ENCODE results near the gene TCEAL1.
A peak's percentile ranks its signal among the peaks of the same experiment; 100 is the strongest.

The TCEAL1 gene

DNA sequence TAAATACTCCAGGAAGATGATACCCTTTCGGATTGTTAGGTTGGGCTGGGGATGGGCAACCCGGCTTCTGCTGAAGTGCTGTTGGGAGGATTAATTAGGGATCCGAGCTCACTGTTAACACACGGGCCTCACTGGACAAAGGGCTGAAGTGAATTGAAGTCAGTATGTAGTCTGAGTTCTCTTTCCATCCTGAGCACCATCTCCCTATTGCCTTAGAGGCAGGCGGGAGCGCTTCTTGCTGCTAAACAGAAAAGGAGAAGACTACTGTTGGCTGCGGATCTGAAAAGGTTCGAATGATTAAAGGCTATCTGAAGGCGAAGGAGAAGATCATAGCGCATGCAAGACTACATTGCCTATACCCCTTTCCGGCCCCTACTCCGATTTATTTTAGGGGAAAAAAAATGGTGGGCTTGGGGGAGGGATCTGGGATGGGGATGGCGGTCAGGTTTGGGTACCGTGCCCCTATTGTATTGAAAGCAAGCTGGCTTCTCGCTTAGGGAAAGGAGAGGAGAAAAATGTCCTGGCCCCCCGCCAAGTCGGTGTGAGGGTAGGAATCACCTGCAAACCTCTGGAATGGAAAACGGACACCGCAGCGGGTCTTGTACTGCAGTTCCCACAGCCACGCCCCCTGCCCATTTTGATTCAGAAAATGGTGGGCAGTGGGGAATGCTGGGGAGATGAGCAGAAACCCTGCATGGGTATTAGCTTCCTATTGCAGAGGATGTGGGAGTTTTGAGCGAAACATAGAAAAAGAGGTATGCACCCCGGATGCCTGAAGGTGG, 35.4 kb downstream of the TCEAL1 start:
- Histone ChIP-seq H3K9me3 (ENCODE audit: control insufficient read depth, low read depth, low read length) (no peaks in the 10 kb centered on the region), H3K4me3 (ENCODE audit: low read length) (peak overlapping the region; percentile 49), H3K4me1 (ENCODE audit: control insufficient read depth, low read depth, low read length) (peaks cover 3% of the 10 kb centered on the region)

DNA sequence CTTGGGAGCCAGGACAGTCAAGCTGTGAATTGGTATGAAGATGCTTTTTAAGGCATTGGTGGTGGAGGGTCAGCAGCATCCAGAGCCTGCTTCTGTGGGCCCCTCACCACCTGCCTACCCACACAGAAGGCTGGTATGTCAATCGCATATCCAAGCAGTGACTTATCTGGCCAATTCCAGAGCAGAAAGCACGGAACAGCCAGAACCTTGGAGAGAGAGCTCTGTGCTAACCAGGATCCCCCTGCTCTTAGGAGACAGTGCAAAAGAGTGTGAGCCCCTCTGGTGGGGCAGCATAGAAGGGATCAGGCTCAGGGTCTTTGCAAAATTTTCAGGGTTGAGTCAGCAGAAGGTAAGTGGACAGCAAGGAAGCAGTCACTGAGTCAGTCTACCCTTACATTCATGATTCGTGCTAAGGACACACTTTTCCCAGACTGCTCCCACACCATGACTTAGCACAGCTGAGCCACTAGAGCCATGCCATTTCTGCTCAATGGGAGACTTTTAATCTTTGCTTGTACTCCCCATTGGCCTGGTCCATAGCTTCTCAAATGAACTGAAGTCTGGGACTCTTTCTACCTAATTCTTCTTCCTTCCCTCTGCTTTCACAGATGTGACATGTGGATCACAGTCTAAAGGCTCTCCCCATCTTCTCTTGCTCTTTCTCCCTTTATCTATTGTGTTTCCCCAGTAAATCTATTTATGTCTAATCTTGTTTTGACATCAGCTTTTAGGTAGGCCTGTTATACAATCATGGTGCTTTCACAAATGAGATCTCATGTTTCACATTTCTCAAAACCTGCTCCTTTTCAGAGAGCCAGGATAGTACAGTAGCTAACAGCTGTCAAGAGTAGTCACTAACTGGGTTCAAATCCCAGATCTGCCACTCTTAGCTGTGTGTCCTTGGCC, 37.7 kb downstream of the TCEAL1 start:
- Histone ChIP-seq H3K9me3 (ENCODE audit: control insufficient read depth, low read depth, low read length) (no peaks in the 10 kb centered on the region), H3K9ac (ENCODE audit: low read length) (no peak overlapping the region), H3K4me3 (ENCODE audit: low read length) (no peak overlapping the region), H3K4me1 (ENCODE audit: control insufficient read depth, low read depth, low read length) (peaks cover 3% of the 10 kb centered on the region), H3K27ac (ENCODE audit: low read length) (no peak overlapping the region), H3K27me3 (ENCODE audit: control insufficient read depth, insufficient read depth, low read length) (no peaks in the 10 kb centered on the region), H3K36me3 (ENCODE audit: control insufficient read depth, low read depth, low read length) (no peaks in the 10 kb centered on the region)

More for the DNA sequence above, 35.4 kb downstream of the TCEAL1 start:
- H3K27me3 ChIP-seq (ENCODE audit: control insufficient read depth, insufficient read depth, low read length): no peaks in the 10 kb centered on the region
- no peak overlapping the region for H3K9ac ChIP-seq (ENCODE audit: low read length)
- H3K36me3 ChIP-seq (ENCODE audit: control insufficient read depth, low read depth, low read length): no peaks in the 10 kb centered on the region
- H3K27ac ChIP-seq (ENCODE audit: low read length): no peak overlapping the region

DNA sequence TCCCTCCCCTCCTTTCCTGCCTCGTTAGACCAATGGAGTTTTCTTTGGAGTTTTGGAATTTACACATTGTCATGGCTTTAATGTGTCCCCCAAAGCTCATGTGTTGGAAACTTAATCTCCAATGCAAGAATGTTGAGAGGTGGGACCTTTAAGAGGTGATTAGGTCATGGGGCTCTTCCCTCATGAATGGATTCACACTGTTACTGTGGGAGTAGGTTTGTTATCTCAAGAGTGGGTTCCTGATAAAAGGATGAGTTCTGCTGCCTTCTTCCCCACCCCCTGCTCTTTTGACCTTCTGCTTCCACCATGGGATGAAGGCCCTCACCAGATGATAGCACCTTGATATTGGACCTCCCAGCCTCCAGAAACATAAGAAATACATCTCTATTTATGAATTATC, 41.0 kb downstream of the TCEAL1 start:
- Histone ChIP-seq H3K4me1 (ENCODE audit: control insufficient read depth, low read depth, low read length) (peaks cover 4% of the 10 kb centered on the region), H3K4me3 (ENCODE audit: low read length) (no peak overlapping the region), H3K36me3 (ENCODE audit: control insufficient read depth, low read depth, low read length) (no peaks in the 10 kb centered on the region), H3K9ac (ENCODE audit: low read length) (no peak overlapping the region), H3K9me3 (ENCODE audit: control insufficient read depth, low read depth, low read length) (no peaks in the 10 kb centered on the region), H3K27me3 (ENCODE audit: control insufficient read depth, insufficient read depth, low read length) (no peaks in the 10 kb centered on the region), H3K27ac (ENCODE audit: low read length) (no peak overlapping the region)

DNA sequence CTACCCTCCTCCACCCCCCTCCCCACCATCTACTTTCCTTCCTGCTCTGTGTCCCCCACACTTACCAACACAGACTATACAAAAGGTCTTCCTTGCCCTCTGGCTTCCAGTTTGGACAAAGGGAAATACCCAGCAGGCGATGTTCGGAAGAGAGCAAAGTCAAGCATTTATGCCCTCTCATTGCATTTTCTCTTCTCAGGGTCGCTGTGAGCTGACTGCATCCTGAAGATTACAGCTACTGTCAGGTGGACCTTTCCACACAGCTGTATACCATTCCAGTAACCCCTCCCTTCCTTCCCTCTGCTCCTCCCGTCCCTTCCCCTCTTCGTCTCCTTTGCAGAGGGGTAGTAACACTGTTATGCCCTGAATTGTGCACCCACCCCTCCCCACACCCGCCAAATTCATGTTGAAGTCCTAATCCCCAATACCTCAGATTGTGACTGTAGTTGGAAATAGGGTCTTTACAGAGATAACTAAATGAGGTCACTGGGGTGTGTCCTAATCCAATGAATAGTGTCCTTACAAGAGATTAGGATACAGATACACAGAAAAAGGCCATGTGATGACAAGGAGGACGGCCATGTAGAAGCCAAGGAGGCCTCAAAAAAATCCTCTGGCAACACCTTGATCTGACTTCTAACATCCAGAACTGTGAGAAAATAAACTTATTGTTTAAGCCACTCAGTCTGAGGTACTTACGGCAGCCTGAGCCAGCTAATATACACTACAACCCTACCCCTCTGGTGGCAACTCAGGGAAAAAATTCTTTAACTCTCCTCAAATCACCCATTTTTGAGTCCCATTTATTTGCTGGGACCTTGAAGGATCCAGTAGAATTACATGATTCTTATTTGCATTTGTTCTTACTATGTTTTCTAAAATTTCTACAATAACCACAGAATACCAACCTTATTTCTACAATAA, 46.0 kb downstream of the TCEAL1 start:
- no peaks in the 10 kb centered on the region for H3K9me3 ChIP-seq (ENCODE audit: control insufficient read depth, low read depth, low read length)
- H3K27ac ChIP-seq (ENCODE audit: low read length): no peak overlapping the region
- peaks cover 9% of the 10 kb centered on the region for H3K4me1 ChIP-seq (ENCODE audit: control insufficient read depth, low read depth, low read length)
- H3K36me3 ChIP-seq (ENCODE audit: control insufficient read depth, low read depth, low read length): peaks cover 43% of the 10 kb centered on the region
- H3K9ac ChIP-seq (ENCODE audit: low read length): no peak overlapping the region
- no peak overlapping the region for H3K4me3 ChIP-seq (ENCODE audit: low read length)
- no peaks in the 10 kb centered on the region for H3K27me3 ChIP-seq (ENCODE audit: control insufficient read depth, insufficient read depth, low read length)

DNA sequence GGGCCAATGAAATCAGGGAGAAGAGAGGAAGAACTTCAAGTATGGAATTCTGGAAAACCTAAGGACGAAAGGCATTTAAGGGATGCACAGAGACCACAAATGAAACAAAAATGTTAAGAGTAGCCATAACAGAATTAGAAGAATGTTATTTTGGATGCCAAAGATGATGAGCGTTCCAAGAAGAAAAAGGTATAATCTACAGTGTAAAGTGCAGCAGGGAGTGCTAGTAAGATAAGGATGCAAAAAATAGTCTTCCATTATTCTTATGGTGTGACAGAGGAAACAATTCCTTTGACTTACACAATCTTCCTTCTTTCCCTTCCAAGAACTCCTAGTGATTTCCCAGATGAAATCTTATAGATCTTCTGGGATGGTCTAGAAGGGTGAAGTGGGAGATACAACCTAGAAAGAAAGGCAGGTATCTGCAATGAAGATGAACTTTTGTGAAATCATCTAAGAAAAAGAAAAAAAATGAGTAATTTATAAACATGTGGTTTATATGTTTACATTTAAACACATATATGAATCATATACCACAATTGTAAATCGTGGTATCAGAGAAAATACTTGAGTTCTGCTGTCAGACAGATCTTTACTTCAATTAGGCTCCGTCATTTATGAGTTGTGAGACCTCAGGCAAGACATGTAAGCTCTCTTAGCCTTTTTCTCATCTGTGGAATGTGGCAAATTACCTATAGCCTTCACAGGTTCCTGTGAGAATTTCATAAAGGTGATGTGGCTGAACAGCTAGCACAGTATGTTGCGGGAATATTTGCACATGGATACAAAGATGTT, 49.6 kb downstream of the TCEAL1 start:
- Histone ChIP-seq H3K27me3 (ENCODE audit: control insufficient read depth, insufficient read depth, low read length) (no peaks in the 10 kb centered on the region), H3K9ac (ENCODE audit: low read length) (no peak overlapping the region), H3K36me3 (ENCODE audit: control insufficient read depth, low read depth, low read length) (peaks cover 77% of the 10 kb centered on the region), H3K27ac (ENCODE audit: low read length) (no peak overlapping the region), H3K4me3 (ENCODE audit: low read length) (no peak overlapping the region), H3K9me3 (ENCODE audit: control insufficient read depth, low read depth, low read length) (no peaks in the 10 kb centered on the region), H3K4me1 (ENCODE audit: control insufficient read depth, low read depth, low read length) (peaks cover 9% of the 10 kb centered on the region)

All from iPS-18a (cell line).